Measurements from ENCODE around the gene UTP14C.

GRCh38 chr13:52009946-52010345 is 14.5 kb upstream of the UTP14C start:
- TF ChIP-seq, protein P1, sequence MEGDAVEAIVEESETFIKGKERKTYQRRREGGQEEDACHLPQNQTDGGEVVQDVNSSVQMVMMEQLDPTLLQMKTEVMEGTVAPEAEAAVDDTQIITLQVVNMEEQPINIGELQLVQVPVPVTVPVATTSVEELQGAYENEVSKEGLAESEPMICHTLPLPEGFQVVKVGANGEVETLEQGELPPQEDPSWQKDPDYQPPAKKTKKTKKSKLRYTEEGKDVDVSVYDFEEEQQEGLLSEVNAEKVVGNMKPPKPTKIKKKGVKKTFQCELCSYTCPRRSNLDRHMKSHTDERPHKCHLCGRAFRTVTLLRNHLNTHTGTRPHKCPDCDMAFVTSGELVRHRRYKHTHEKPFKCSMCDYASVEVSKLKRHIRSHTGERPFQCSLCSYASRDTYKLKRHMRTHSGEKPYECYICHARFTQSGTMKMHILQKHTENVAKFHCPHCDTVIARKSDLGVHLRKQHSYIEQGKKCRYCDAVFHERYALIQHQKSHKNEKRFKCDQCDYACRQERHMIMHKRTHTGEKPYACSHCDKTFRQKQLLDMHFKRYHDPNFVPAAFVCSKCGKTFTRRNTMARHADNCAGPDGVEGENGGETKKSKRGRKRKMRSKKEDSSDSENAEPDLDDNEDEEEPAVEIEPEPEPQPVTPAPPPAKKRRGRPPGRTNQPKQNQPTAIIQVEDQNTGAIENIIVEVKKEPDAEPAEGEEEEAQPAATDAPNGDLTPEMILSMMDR (conservative IDR thresholded peaks at IDR 0.05; ENCODE audit: low read depth in 2 of 2): no peak
- TF ChIP-seq EZH2 (IDR thresholded peaks at IDR 0.05; ENCODE audit: low read depth, unreplicated experiment) (no peak), EZH2phosphoT487 (IDR thresholded peaks at IDR 0.05; ENCODE audit: unreplicated experiment) (no peak), POLR2AphosphoS5 (IDR thresholded peaks at IDR 0.05; ENCODE audit: low read depth) (no peak), ZNF114 (CRISPR knock-in tag; IDR thresholded peaks at IDR 0.05) (no peak), REST (IDR thresholded peaks at IDR 0.05; ENCODE audit: unreplicated experiment) (no peak)
